ENCODE results near the gene XKR7. TPM values are rescaled to one million over a fixed set of nuclear protein-coding genes. Genes with fewer than 3 reads are reported as not detected.

Gene XKR7
- total RNA-seq, 1 donor from 2014 or later: 4.9 TPM

DNA sequence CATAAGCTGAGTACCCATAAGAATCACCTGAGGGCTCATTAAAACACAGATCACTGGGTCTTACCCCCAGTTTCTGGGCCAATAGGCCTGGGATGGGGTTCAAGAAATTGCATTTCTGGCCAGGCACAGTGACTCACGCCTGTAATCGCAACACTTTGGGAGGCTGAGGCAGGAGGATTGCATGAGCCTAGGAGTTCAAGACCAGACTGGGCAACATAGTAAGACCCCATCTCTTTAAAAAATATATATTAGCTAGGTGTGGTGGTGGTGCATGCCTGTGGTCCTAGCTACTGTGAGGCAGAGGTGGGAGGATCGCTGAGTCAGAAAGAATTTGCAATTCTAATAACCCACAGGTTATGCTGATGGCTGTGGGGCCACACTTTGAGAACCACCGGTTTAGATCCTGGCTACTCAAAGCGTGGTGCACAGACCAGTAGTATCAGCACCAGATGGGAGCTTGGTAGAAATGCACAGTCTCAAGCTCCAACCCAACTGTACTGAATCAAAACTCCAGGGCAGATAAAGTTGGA, 44.3 kb downstream of the XKR7 start:
- Mint-ChIP-seq H3K27me3 (ENCODE audit: low read depth) (peaks cover 50% of the 10 kb centered on the region), H3K4me3 (no peak overlapping the region), H3K4me1 (peaks cover 5% of the 10 kb centered on the region), H3K27ac (ENCODE audit: unreplicated experiment) (no peak overlapping the region), H3K9me3 (no peaks in the 10 kb centered on the region), H3K36me3 (ENCODE audit: low read depth) (no peaks in the 10 kb centered on the region)
- TF ChIP-seq CTCF (conservative IDR thresholded peaks at IDR 0.05): no peak
- DNase-seq (ENCODE audit: low read depth, low spot score): no peak

GRCh38 chr20:32013326-32013725, 45.4 kb downstream of the XKR7 start:
- Mint-ChIP-seq H3K4me3 (no peak overlapping the region), H3K27me3 (ENCODE audit: low read depth) (peaks cover 61% of the 10 kb centered on the region), H3K27ac (ENCODE audit: unreplicated experiment) (no peak overlapping the region), H3K36me3 (ENCODE audit: low read depth) (no peaks in the 10 kb centered on the region), H3K4me1 (no peaks in the 10 kb centered on the region), H3K9me3 (no peaks in the 10 kb centered on the region)
- no peak for DNase-seq (ENCODE audit: low read depth, low spot score)
- no peak for TF ChIP-seq CTCF (conservative IDR thresholded peaks at IDR 0.05)

- TF ChIP-seq CTCF (conservative IDR thresholded peaks at IDR 0.05): peak; percentile 58
- Mint-ChIP-seq H3K27me3 (ENCODE audit: low read depth) (peaks cover 82% of the 10 kb centered on the region), H3K36me3 (ENCODE audit: low read depth) (no peaks in the 10 kb centered on the region), H3K27ac (ENCODE audit: unreplicated experiment) (no peak overlapping the region), H3K4me3 (peak overlapping the region; percentile 61), H3K9me3 (no peaks in the 10 kb centered on the region), H3K4me1 (peaks cover 9% of the 10 kb centered on the region)
- DNase-seq (ENCODE audit: low read depth, low spot score): no peak
These were observed 49.8 kb downstream of the XKR7 start for GRCh38 chr20:32017711-32018251.

GRCh38 chr20:32018269-32019155, 50.6 kb downstream of the XKR7 start:
- no peak overlapping the region for H3K27ac Mint-ChIP-seq (ENCODE audit: unreplicated experiment)
- peaks cover 9% of the 10 kb centered on the region for H3K4me1 Mint-ChIP-seq
- peak; percentile 78 for DNase-seq (ENCODE audit: low read depth, low spot score)

GRCh38 chr20:32019156-32019510, 51.2 kb downstream of the XKR7 start:
- H3K4me3 Mint-ChIP-seq: peak overlapping the region; percentile 86
- no peaks in the 10 kb centered on the region for H3K36me3 Mint-ChIP-seq (ENCODE audit: low read depth)
- H3K9me3 Mint-ChIP-seq: no peaks in the 10 kb centered on the region
- TF ChIP-seq CTCF (conservative IDR thresholded peaks at IDR 0.05): peak; percentile 17
- H3K27ac Mint-ChIP-seq (ENCODE audit: unreplicated experiment): no peak overlapping the region
- peaks cover 93% of the 10 kb centered on the region for H3K27me3 Mint-ChIP-seq (ENCODE audit: low read depth)
- peak; percentile 48 for DNase-seq (ENCODE audit: low read depth, low spot score)
- H3K4me1 Mint-ChIP-seq: peaks cover 9% of the 10 kb centered on the region

More at GRCh38 chr20:32018269-32019155, 50.6 kb downstream of the XKR7 start:
- Mint-ChIP-seq H3K4me3 (peak overlapping the region; percentile 89), H3K36me3 (ENCODE audit: low read depth) (no peaks in the 10 kb centered on the region), H3K27me3 (ENCODE audit: low read depth) (peaks cover 87% of the 10 kb centered on the region), H3K9me3 (no peaks in the 10 kb centered on the region)
- TF ChIP-seq CTCF (conservative IDR thresholded peaks at IDR 0.05): peak; percentile 37
